Activated CD4-positive, CD25-positive, alpha-beta regulatory T cell (primary cell): ENCODE data around the gene TMEM151A.

Source experiments
- DNase-seq, 4 experiments: peaks; one replicate each; lab custom pipeline; 2025; lab: John Stamatoyannopoulos, UW

The TMEM151A gene

DNA sequence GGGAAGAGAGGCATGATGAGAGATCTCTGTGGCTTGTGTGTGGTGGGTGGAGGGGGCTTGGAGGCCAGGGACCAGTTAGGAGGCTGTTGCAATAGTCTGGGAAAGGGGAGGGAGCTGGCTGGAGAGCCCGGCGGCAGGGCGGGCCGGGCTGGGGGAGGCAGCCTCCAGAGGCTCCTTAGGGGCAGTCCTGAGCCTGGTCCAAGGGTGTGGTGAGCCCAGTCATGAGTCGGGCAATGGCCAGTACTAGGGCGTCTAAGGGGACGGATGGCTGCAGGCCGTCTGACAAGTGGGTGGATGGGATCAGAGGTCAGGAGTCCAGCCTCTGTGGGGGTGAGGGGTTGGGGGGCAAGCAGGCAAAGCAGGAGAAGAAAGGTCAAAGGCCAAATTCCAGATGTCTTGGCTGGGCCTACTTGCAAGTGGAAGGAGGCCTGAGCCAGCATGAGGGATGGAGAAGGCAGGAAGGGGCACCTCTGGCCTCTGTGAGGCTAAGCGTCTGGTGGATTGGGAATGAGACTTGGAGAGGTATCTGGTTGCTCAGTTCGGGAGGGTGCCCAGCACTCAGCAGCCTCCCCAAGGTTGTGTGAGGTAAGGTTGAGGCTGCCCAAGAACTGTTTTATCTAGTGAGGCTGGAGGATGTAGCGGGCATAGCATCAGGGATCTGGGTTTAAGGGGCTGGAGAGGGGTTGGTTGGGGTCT is 31.2 kb downstream of the TMEM151A start:
- no peak for DNase-seq

GRCh38 chr11:66323684-66324083 is 32.0 kb downstream of the TMEM151A start:
- DNase-seq: no peak

GRCh38 chr11:66324664-66325063 is 33.0 kb downstream of the TMEM151A start:
- no peak for DNase-seq

GRCh38 chr11:66325263-66325671 is 33.6 kb downstream of the TMEM151A start:
- DNase-seq: no peak

DNA sequence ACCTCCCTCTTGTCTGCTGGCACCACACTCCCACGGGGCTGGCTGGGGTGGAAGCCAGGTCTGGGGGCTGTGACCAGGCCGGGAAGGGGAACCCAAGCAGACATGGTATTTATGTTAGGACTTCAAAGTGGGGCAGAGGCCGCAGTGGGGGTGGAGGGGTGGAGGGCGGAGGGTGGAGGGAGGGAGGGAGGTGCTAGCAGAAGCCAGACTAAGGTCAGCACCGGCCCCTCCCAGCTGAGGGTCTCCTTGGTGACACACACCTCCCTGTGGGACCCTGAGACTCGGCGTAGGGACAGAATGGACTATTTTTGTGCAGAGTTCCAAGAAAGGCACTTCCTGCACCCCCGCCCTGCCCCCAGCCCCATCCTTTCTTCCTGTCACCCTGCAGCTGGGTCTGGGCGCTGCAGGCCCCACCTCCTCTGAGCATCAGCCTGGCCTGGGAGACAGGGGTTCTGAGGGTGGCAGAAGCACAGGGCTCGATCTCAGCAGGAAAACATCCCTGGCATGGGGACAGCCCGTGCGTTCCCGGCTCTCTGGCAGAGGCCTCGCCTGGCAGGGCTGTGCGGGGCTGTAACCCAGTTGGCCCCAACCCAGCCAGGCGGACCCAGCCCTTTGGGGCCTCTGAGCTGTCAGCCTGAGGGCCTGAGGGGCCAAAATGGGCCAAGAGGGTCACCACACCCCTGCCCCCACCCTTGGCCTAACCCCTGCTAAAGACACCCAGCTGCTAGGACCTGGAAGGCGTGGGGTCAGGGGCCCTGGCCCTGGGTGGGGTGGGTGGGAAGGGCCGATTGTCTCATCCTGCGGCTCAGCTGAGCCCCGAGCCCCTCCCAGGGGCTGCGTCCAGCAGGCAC is 34.8 kb downstream of the TMEM151A start:
- DNase-seq: peak in 3 of 4 experiments; percentile 16 to 29 (median 28)

DNA sequence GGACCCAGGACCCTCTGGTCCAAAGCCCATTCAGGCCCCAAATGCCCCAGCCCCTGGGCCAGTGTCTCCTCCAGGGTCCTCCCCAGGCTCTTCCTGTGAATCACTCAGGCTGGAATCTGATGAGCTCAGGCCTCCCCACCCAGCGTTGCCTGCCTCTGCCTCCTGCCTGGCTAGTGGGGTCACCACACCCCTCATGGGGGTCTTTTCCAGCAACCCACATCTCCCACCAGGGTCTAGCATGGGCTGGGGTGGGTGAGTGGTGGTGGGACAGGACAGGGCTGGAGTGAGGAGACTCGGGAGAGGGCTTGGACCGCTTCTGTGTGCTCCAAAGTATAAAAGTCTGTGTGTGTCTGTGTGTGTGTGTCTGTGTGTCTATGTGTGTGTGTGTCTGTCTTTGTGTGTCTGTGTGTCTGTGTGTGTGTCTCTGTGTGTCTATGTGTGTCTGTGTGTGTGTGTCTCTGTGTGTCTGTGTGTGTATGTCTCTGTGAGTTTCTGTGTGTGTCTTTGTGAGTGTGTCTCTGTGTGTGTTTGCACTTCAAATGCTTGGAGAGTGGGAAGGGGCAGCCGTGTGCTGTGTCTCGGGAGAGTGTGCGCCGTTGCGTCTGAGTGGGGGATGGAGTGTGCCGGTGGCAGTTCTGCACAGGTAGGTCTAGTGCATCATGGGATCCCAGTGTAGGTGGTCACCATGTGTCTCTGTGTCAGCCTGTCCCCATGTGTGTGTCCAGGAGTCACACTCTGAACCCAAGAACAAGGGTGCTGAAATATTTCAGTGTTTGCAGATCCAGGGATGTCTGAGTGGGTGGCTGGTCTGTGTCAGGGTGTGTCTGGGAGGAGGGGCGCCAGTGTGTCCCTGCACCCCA is 35.7 kb downstream of the TMEM151A start:
- no peak for DNase-seq

DNA sequence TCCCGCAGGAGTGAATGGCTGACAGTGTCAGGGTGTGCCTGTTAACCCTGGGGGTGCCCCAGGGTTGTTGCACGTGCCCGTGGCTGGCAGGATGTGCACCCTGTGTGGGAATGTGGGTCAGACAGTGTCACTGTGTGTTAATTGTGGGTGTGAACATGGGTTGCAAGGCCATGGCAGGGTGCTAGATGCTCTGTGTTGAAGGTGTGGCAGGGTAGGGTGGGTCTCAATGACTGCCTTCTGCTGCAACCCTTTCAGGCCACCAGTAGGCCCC is 36.3 kb downstream of the TMEM151A start:
- no peak for DNase-seq

GRCh38 chr11:66328302-66329144 is 36.8 kb downstream of the TMEM151A start:
- peak; percentile 56 to 66 (median 60) for DNase-seq

- DNase-seq: no peak
Measured at GRCh38 chr11:66329165-66329673, 37.5 kb downstream of the TMEM151A start.

GRCh38 chr11:66330931-66331330 is 39.2 kb downstream of the TMEM151A start:
- DNase-seq: no peak

DNA sequence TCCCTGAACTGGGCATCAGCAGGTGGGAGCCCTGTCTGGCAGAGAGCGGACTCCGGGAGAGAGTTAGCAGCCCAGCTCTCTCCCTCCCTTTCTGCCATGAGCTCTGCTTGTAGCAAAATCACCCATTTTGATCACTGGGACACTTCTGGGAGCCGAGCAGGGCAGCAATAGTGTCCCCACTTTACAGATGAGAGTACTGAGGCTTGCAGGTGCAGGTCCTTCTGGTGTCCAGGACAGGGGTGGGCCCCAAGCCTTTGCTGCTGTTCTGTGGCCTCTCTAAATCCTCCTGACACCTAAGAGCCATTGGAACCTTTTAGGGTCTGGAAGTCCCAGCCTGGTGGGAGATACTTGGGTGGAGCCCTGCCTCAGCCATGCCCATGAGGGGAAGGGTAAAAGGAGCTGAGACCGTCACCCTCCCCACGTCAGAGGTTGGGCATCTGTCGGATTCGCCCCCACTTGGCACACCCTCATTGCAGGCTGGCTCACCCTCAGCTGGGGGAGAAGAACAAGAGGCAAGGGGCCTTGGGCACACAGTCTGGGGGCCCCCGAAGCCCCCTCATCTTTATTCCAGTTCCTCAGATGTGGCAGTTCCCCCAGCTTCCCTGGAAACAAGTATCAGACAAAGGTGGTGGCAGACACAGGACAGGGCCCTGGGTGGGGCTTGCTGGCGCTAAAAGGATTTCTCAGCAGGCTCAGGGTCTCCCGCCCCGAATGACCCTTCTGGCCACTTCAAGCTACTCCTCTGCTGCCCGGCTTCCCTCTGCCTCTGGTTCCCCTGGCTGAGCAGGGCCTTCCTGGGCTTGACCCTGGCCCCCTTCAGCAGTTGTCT is 40.1 kb downstream of the TMEM151A start:
- no peak for DNase-seq

DNA sequence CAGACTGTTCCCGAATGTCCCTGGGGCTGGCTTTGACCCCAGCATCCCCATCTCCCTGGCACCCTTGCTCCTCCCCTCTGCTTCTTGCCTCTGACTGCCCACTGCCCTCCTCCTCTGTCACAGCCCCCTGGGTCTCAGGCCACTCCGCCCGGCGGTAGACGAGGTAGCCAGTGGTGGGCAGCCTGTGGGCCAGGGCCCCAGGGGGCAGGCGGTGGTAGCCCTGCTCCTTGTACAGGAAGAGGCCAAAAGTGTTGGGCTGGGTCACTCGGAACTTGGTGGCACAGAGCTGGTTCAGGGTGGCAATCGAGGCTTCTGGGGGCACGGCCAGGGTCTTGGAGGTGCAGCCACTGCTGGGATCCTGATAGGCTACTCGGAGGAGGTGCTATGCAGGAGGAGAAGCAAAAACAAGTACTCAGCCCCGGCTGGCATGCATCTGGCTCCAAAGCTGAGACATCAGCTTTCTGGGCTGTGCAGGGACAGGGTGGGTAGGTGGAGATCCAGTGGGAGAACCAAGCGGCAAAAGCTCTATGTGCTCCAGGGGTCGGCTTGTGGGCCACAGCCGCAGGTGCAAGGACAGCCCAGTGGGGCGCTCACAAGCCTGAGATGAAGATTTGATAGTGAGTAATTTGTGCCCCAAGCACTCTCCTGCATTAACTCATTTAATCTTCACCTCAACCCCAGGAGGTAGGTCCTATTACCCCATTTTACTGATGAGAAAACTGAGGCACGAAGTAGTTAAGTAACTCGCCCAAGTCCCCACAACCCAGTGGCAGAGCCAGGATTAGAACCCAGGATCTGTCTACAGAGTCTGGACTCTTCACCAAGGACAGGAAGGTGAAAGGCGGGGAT is 40.9 kb downstream of the TMEM151A start:
- DNase-seq: no peak

DNA sequence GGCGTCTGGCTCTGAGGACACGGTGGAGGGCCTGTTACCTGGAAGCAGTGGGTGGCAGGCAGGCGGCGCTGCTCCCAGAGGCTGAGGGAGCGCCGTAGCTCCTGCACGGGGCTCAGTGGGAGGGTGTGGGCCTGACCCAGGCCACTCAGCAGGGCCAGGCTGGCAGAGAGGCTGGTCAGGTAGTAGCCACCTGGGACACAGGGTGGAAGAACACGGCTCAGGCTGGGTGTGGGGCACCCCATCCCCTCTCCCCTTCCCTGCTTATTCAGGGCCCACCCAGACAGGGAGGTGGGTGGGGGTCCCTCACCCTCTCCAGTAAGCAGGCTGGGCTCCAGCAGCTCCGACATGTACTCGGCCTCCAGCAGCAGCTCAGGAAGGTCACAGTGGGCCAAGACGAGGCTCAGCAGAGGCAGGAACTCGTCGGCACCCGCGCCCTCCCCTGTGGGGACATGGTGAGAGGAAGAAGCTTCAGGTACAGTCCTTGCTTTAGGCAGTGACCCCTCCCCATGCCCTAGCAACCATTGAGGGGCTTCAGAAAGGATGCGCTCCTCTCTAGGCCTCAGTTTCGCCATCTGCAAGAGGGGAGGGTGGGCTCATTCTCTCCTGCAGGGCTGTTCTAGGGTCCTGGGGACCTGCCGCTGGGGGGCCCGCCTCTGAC is 41.7 kb downstream of the TMEM151A start:
- no peak for DNase-seq

DNA sequence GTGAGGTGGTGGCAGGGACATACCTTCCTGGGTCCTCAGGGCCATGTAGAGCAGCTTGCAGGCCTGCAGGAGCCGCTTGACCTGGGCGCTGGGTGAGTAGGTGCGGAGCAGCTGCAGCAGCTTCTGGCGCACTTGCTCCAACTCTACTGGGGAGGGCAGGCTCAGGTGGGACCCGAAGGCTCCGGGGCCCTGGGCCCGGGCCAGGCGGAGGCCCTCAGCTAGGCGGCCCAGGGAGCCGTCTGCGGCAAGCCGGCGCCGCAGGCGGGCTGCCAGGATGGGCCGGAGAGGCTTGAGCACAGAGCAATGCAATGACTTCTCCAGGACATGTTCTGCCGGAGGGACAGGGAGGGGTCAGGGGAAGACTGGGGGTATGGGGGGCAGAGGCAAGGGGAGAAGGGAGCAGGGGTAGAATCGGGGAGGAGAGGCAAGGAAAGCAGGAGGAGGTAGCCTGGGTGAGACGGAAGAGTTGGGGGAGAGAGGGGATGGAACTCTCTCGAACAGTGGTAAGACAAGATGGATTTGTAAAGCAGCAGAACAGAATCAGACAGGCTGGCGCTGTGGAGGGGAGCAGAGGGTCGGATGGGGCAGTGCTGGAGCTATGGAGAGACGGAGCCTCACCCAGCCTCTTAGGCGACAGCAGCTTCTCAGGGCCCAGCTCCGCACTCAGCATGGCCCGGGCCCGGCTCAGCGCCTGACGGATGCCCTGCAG is 42.4 kb downstream of the TMEM151A start:
- DNase-seq: no peak

GRCh38 chr11:66334605-66335442 is 43.1 kb downstream of the TMEM151A start:
- DNase-seq: no peak

GRCh38 chr11:66335531-66336233 is 44.0 kb downstream of the TMEM151A start:
- DNase-seq: no peak
